ENCODE data around the gene FOXN3. TPM values are rescaled to one million over a fixed set of nuclear protein-coding genes. Genes with fewer than 3 reads are reported as not detected.
"Not testable (repeated sequence)": the region's sequence is repeated elsewhere in the genome, so short reads cannot be mapped to it uniquely, and the experiment has no call there.

FOXN3 gene
- polyA plus RNA-seq, 1 of the 3 experiments (the other 2 are of a cell fraction), result 9.8 TPM

DNA sequence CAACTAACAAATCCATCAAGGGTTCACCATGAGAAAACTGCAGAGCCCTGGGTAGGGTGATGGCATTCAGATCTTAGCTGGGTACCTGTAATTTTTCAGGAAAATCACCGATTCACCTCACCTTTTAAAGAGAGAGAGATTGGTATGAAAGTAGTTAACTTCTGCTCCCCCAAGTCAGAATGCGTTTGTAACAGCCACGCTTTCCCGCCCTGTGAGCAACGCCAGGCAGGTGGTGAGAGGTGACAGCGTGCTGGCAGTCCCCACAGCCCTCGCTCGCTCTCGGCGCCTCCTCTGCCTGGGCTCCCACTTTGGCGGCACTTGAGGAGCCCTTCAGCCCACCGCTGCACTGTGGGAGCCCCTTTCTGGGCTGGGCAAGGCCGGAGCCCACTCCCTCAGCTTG, 305.8 kb downstream of the FOXN3 start:
- H3K9me3 ChIP-seq; H3K27me3 ChIP-seq (ENCODE audit: insufficient read depth); H3K4me3 ChIP-seq (ENCODE audit: low read depth in 2 of 2, low read length in 1 of 2); H3F3A ChIP-seq (replicated peaks; ENCODE audit: insufficient read depth); H3K4me2 ChIP-seq; H3K79me2 ChIP-seq (ENCODE audit: insufficient read depth); H3K9ac ChIP-seq; H3K9me2 ChIP-seq; H3K4me1 ChIP-seq (ENCODE audit: control insufficient read depth in 1 of 2, insufficient read depth in 2 of 2, low read depth in 1 of 2, low read length in 1 of 2); POLR2A ChIA-PET; DNase-seq; H2AFZ ChIP-seq (ENCODE audit: low read depth); H3K27ac ChIP-seq (ENCODE audit: low read depth in 2 of 2, low read length in 1 of 2); H4K20me1 ChIP-seq (ENCODE audit: insufficient read depth); H3K36me3 ChIP-seq (replicated peaks in 1 of 2; ENCODE audit: control insufficient read depth in 1 of 2, insufficient read depth in 2 of 2, low read length in 1 of 2); CTCF ChIA-PET: not testable (repeated sequence)
- WGBS (ENCODE audit: low lambda C conversion rate), result 76% methylated on average over 7 of the region's 13 CpGs

DNA sequence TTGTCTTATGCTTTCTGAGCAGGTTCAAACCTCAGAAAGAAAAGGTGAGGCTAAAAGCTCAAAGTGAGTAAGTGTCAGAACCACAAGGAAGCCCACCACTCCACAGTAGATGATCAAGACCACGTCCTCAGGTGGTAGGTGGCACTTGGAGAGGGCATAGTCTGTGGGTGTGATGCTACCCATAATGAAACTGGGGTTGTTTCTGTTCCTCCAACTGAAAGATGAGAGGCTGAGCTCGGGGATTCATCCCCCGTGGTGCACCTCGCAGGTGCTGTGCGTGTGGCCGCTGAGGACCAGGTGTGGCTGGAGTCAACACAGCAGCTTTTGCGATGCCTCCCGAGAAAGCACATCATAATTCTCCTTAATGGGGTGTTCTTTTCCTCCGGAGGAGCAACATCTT, 306.9 kb downstream of the FOXN3 start:
- no peak for DNase-seq
- no peaks in the 10 kb centered on the region for H3K79me2 ChIP-seq (ENCODE audit: insufficient read depth)
- 37% methylated on average over 5 of the region's 9 CpGs for WGBS (ENCODE audit: low lambda C conversion rate)
- no peaks in the 10 kb centered on the region for H4K20me1 ChIP-seq (ENCODE audit: insufficient read depth)
- H3K27me3 ChIP-seq (ENCODE audit: insufficient read depth), result no peaks in the 10 kb centered on the region
- H3K9me2 ChIP-seq, result no peaks in the 10 kb centered on the region
- H3K4me1 ChIP-seq (ENCODE audit: control insufficient read depth in 1 of 2, insufficient read depth in 2 of 2, low read depth in 1 of 2, low read length in 1 of 2), result peaks cover 0 to 2% of the 10 kb centered on the region in 2 experiments; a peak in 1 of 4 replicates
- H3K36me3 ChIP-seq (replicated peaks in 1 of 2; ENCODE audit: control insufficient read depth in 1 of 2, insufficient read depth in 2 of 2, low read length in 1 of 2), result no peaks in the 10 kb centered on the region
- no peaks in the 10 kb centered on the region for H3F3A ChIP-seq (replicated peaks; ENCODE audit: insufficient read depth)
- H3K9ac ChIP-seq, result no peak overlapping the region
- H3K9me3 ChIP-seq, result no peaks in the 10 kb centered on the region
- ChIA-PET CTCF (no interaction called here), POLR2A (no interaction called here)
- TF ChIP-seq TAF1 (IDR thresholded peaks at IDR 0.05; ENCODE audit: borderline replicate concordance, low read depth, low read length), result no peak
- no peak for TF ChIP-seq RXRA (IDR thresholded peaks at IDR 0.05; ENCODE audit: borderline replicate concordance, low read depth)
- TF ChIP-seq EP300 (IDR thresholded peaks at IDR 0.05; ENCODE audit: borderline replicate concordance in 1 of 2, low read depth in 1 of 2, low read length in 1 of 2), result no peak
- TF ChIP-seq MEF2A (IDR thresholded peaks at IDR 0.05; ENCODE audit: borderline replicate concordance, low read depth), result no peak
- TF ChIP-seq RFX5 (IDR thresholded peaks at IDR 0.05; ENCODE audit: low read length), result no peak
- no peak for TF ChIP-seq MXI1 (IDR thresholded peaks at IDR 0.05; ENCODE audit: low read depth, low read length)
- TF ChIP-seq RCOR1 (IDR thresholded peaks at IDR 0.05; ENCODE audit: low read length), result no peak
- TF ChIP-seq FOXJ3 (CRISPR knock-in tag; IDR thresholded peaks at IDR 0.05), result no peak
- TF ChIP-seq, protein P1, sequence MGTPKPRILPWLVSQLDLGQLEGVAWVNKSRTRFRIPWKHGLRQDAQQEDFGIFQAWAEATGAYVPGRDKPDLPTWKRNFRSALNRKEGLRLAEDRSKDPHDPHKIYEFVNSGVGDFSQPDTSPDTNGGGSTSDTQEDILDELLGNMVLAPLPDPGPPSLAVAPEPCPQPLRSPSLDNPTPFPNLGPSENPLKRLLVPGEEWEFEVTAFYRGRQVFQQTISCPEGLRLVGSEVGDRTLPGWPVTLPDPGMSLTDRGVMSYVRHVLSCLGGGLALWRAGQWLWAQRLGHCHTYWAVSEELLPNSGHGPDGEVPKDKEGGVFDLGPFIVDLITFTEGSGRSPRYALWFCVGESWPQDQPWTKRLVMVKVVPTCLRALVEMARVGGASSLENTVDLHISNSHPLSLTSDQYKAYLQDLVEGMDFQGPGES (IDR thresholded peaks at IDR 0.05; ENCODE audit: low read depth, low read length), result no peak
- no peak for TF ChIP-seq FOSL2 (IDR thresholded peaks at IDR 0.05; ENCODE audit: borderline replicate concordance, low read depth)
- TF ChIP-seq EZH2phosphoT487 (IDR thresholded peaks at IDR 0.05; ENCODE audit: borderline replicate concordance, low read depth), result no peak
- no peak for TF ChIP-seq GATA2 (CRISPR knock-in tag; IDR thresholded peaks at IDR 0.05)
- TF ChIP-seq, protein P2, sequence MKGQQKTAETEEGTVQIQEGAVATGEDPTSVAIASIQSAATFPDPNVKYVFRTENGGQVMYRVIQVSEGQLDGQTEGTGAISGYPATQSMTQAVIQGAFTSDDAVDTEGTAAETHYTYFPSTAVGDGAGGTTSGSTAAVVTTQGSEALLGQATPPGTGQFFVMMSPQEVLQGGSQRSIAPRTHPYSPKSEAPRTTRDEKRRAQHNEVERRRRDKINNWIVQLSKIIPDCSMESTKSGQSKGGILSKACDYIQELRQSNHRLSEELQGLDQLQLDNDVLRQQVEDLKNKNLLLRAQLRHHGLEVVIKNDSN (IDR thresholded peaks at IDR 0.05; ENCODE audit: borderline replicate concordance, low read depth), result no peak
- TF ChIP-seq FOXM1 (IDR thresholded peaks at IDR 0.05; ENCODE audit: low read depth), result no peak
- H3K4me2 ChIP-seq, result no peak overlapping the region
- H3K4me3 ChIP-seq (ENCODE audit: low read depth in 2 of 2, low read length in 1 of 2), result no peak overlapping the region
- no peak overlapping the region for H3K27ac ChIP-seq (ENCODE audit: low read depth in 2 of 2, low read length in 1 of 2)
- no peak overlapping the region for H2AFZ ChIP-seq (ENCODE audit: low read depth)

All from SK-N-SH (cell line).